HUDEP-2 (cell line): ENCODE data around the gene PRSS57.
"Not testable (repeated sequence)": the region's sequence is repeated elsewhere in the genome, so short reads cannot be mapped to it uniquely, and the experiment has no call there.

Experiments used
- DNase-seq, 76 experiments: peaks; one replicate each; lab custom pipeline; 2025; ENCODE audit not compliant: unreplicated experiment in 76 of 76; lab: John Stamatoyannopoulos, UW

The PRSS57 gene

DNA sequence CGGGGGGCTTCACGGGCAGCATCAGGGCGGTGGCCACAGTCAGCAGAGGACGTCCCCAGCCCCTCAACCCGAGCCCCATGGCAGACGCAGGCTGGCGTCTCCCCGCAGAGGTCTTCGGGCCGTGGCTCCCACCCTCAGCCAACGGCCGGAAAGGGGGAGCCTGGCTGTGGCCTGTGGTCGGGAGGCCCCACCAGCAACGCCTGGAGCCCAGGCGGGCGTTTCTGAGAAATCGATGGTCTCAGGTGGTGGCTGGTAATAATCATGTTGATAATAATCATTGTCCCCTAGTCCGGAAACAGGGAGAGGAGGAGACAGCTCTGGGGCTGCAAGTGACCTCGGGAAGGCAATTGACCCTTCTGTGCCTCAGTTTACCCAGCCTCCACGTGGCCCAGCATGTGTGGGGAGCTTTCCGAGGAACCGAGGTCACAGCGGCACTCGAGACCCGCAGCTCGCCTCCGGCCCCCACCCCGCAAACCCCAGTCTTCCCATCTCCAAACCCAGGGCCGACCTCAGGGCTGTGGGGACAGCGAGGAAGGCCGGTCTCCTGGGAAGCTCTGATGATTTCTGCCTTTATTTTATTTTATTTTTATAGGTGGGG, at the start of gene PRSS57:
TSS of gene PRSS57 (minus strand) at position 101 of the 598 bp plus-strand sequence. CDS start at position 79, 22 bp downstream.
- DNase-seq, result peak in 1 of 76 experiments; percentile 15

DNA sequence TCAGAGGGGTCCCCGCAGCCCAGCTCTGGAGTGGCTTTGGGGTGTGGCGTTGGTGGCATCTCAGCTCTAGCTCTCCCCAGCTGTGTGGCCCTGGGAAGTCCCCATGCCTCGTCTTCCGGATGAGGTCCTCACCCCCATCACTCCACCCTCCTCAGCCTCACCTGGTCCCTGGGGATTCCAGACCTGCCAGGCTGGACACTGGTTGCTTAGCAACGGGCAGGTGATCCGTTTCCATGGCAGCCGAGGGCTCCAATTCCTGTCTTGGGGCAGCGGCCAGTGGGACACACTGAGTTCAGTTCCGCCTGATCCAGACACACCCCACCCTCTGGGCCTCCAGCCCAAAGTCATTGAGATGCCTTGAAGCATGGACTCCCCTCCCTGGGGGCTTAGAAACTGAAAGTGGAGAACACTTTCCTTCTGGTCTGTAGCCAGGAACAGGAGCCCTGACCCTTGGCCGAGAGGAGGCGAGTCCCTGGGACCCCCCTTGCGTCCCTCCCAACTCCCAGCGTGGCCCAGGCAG, 48.0 kb upstream of the PRSS57 start:
- DNase-seq, result no peak

DNA sequence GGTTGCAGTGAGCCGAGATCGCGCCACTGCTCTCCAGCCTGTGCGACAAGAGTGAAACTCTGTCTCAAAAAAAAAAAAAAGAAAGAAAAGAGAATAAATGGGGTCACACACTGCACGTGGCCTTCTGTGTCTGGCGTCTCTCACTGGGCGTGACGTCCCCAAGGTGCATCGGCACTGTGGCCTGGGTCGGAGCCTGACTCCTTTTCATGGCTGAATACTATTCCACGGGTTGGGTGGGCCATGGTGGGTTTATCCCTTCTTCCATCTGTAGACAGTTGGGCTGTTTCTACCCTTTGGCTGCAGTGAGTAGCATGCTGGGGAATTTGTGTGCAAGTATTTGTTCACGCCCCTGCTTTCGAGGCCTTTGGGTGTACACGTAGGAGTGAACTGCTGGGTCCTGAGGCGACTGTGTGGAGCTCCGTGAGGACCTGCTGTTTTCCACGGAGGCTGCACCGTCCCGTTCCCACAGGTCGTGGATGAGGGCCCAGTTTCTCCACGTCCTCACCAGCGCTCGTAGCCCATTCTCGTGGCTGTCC, 47.4 kb upstream of the PRSS57 start:
- DNase-seq, result no peak

DNA sequence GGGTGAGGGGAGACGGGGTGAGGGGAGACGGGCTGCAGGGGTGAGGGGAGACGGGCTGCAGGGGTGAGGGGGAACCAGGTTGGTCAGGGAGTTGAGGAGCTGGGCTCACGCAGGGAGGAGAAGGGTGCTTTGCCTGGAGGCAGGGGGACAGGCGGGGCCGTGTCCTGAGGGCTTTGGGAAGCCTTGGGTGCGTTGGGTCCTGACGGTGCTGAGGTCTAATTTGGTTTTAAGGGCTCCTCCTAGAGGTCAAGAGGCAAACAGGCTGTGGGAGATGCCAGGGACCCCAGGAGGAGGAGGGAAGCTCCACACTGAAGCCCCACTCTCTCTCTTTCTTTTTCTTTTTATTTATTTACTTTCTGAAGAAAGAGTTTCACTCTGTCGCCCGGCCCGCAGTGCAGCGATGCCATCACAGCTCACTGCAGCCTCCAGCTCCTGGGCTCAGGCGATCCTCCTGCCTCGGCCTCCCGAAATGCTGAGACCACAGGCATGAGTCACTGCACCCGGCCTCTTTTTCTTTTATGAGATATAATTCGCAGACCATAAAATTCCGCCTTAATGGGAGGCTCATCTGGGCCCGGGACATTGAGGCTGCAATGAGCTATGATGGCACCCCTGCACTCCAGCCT, 46.4 kb upstream of the PRSS57 start:
- DNase-seq, result peak in 23 of 76 experiments; percentile 8 to 58 (median 18)

DNA sequence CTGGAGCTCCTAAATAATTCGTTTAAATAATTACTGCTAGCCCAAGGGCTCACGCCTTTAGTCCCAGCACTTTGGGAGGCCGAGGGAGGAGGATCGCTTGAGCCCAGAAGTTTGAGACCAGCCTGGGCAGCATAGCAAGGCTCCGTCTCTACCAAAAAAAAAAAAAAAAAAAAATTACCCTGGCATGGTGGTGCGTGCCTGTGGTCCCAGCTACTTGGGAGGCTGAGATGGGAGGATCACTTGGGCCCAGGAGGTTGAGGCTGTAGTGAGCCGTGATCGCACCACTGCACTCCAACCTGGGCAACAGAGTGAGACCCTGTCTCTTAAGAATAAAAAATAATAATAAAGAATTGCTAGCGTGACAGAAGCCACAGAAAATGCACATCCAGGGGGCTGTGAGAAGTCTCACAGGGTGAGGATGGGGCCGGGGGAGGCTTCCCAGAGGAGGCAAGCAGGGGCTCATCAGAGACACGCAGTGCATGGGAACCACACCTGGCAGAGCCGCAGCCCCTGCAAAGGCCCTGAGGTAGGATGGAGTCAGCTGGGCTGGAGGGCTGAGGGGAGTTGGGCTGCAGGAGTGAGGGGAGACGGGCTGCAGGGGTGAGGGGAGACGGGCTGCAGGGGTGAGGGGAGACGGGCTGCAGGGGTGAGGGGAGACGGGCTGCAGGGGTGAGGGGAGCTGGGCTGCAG, 45.7 kb upstream of the PRSS57 start:
- not testable (repeated sequence) for DNase-seq

DNA sequence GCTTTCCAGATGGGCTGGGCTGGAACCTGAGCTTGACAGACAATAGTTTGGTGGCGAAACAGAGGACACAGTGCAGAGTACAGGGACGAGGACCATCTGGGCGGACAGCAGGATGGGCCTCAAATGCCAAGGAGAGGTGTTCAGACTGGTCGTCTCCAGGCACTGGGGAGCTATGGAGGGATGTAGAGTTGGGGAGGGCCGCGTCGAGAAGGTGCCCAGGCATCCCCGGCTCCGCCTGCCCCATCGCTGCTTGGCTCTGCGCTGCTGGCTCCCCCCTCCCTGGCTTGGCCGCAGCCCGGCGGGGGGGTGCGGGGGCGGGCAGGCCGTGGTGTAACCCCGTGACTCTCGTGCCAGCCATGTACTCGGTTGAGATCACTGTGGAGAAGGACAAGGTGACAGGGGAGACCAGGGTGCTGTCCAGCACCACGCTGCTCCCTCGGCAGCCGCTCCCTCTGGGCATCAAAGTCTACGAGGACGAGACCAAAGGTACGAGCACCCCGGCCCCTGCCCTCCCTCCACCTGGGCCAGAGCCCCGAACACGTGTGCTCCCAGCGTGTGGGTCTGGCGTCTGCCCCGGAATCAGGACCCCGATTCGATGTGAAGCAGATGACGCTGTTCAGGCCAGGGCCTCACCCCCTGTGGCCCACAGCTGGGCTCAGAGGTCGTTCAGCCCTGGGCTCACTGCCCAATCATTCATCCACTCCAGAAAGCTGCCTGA, 44.9 kb upstream of the PRSS57 start:
- DNase-seq, result peak in 1 of 76 experiments; percentile 21

DNA sequence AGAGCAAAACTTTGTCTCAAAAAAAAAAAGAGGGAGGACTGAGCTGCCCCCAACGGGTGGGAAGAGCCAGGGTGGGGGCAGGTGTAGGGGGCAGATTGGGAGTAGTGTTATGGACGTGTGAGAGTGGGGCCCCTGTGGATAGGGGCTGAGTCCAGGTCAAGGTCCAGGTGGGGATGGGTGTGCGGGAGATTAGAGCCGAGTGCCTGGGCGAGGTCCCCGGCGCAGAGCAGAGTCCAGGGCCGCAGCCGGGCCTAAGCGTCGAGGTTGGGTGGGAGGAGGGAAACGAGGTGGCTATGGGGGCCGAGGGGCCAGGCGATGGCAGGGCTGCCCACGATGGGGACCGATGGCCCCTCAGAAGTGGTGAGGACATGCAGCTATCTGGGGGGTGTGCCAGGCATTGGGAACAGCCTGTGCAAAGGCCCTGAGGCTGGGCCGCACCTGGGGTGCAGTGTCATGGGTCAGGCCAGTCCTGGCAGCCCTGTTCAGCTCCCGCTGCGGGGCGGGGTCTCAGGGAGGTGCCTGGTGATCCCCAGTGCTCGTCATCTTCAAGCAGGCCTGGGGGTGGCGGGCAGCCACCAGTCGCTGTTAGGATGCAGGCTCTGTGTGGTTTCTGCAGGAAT, 43.4 kb upstream of the PRSS57 start:
- DNase-seq, result no peak

DNA sequence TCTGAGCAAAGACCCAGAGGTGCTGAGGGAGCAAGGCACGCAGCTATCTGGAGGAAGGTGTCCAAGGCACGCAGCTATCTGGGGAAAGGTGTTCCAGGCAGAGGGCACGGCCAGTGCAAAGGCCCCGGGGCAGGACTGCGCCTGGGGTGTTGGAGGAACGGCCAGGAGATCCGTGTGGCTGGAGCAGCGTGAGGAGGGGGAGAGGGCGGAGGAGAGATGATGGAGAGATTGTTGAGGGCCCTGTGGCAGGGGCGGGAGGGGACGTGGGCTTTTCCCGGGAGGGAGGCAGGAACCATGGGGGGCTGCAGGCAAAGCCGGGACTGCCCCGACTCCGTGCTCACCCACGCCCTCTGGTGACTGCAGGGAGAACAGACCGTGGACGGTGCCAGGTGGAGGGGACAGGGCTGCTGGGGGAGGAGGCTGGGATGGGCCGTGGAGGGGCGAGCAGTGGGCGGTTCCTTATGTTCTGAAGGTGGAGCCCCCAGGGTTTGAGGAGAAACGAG, 42.4 kb upstream of the PRSS57 start:
- DNase-seq, result peak in 42 of 76 experiments; percentile 12 to 70 (median 36)

DNA sequence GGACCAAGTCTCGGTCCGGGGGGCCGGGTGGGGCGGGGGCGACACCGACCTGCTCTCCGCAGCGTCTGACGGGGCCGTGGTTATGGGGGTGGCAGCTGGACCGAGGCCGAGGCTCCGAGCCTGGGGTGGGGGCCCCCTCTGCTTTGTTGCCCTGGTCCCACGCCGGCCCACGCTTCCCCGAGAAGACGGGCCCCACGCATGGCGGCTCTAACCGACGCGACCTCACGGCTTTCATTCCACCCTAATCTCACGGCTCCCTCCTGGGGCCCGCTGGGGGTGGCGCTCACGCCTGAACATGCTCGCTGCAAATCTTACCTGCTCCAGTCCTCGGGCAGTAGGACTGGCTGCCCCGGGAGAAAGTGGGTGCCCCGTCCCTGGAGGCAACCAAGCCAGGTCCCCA, 40.9 kb upstream of the PRSS57 start:
- no peak for DNase-seq

DNA sequence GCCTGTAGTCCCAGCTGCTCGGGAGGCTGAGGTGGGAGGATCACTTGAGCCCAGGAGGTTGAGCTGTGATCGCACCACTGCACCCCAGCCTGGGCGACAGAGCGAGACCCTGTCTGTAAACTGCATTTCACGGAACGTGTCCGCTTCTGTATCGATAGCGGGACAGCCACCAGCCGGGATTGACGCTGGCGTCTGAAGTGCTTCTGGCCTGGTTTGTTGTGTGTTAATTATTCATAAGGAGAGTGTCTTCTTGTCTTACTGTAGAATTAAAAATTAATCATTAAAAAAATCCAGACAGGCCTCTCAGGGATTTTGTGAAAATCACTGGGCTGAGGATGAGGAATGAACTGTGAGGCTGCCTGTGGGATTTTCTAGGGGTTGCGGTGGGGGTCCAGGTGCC, 39.5 kb upstream of the PRSS57 start:
- DNase-seq, result no peak

DNA sequence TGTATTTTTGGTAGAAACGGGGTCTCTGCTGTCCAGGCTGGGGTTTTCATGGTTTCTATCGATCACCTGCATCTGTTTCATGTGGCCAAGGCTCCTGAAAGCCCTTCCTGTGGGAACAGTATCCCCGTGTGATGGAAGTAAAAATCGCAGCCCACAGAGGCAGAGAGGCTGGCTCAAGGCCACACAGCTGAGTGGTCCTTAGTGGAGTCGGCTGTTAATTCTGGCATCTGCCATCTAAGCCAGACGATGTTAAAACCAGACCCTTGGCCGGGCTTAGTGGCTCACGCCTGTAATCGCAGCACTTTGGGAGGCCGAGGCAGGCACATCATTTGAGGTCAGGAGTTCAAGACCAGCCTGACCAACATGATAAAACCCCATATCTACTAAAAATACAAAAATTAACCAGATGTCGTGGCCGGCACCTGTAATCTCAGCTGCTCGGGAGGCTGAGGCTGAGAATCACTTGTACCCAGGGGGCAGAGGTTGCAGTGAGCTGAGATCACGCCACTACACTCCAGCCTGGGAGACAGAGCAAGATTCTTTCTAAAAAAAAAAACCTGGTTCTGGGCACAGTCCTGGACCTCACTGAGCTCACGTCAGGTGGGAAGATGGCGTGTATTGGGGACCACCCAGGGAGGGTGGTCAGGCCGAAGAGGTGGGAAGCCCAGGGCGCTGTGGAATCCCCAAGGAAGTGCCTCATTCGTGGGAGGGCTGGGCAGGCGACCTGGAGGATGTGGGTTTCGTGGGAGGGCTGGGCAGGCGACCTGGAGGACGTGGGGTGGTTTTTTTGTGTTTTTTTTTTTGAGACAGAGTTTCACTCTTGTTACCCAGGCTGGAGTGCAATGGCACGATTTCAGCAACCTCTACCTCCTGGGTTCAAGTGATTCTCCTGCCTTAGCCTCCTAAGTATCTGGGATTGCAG, 37.2 kb upstream of the PRSS57 start:
- DNase-seq, result no peak

DNA sequence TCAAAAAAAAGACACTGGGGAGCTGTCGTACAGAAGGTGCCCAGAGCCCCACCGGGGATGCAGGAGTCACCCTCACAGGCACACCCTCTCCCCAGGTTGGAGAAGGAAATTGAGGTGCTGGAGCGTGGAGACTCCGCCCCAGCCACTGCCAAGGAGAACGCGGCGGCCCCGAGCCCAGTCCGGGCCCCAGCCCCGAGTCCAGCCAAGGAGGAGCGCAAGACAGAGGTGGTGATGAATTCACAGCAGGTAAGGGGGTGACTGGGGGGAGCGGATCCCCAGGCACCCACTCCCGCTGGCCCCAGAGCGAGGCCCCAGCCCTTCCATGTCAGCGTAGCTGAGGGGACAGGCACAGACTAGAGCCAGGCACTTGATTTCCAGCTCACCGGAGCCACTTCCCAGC, 35.7 kb upstream of the PRSS57 start:
- DNase-seq, result no peak

DNA sequence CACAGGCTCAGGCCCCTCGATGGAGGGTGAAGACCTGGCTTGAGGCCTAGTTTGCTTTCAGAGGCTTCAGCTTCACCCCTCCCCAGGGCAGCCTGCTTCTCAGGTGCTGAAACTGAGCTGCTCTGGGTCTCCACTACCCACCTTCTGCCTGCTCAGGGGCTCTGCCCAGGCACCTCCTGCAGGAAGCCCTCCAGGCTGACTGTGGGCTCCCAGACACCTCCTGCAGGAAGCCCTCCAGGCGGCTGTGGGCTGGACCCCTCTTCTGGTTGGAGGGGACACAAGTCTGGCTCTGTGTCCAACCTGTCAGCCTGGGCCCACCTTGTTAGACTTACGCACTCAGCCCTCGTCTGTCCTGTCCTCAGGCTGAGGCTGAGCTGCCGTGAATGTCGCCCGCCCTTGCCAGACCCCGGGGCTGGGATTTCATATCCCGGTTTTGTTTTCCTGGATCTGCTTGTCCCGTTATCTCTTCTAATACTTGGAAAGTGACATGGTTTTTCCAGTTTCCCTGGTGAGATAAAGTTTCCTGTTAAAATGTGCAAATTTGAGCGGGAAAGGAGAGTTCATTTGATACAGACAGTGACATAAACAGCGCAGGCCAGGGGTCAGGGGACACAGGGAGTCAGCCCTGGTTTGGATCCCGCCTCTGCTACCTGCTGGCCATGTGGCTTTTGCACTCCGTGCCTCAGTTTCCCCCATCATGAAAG, 34.9 kb upstream of the PRSS57 start:
- DNase-seq, result no peak

DNA sequence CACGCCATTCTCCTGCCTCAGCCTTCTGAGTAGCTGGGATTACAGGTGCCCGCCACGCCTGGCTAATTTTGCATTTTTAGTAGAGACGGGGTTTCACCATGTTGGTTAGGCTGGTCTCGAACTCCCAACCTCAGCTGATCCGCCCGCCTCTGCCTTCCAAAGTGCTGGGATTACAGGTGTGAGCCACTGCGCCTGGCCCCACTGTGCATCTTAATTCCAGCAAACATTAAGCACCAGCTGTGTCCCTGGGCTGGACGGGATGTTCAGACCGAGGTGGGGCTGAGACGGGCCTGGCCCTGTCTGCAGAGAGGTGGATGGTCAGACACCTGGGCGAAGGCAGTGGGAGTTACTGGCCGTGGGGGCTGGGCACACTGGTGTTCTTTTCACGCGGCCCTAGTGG, 34.3 kb upstream of the PRSS57 start:
- not testable (repeated sequence) for DNase-seq

DNA sequence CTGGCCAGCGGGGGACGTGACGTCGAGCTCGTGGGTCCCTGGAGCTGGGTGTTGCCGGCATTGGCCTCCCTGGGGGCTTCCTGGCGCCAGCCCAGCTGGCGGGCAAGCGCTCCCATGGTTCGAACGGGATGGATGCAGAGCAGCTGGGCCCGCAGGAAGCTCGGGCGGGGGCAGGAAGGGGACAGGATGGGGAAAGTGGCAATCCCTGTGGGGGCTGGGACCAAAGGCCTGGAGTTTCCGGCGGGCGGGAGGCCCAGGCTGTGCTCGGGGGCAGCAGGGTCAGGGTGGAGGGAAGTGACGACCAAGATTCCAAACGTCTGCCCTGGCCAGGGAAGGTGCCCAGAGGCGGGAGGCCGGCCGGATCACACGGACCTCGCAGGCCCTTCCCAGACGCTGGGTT, 32.8 kb upstream of the PRSS57 start:
- no peak for DNase-seq

DNA sequence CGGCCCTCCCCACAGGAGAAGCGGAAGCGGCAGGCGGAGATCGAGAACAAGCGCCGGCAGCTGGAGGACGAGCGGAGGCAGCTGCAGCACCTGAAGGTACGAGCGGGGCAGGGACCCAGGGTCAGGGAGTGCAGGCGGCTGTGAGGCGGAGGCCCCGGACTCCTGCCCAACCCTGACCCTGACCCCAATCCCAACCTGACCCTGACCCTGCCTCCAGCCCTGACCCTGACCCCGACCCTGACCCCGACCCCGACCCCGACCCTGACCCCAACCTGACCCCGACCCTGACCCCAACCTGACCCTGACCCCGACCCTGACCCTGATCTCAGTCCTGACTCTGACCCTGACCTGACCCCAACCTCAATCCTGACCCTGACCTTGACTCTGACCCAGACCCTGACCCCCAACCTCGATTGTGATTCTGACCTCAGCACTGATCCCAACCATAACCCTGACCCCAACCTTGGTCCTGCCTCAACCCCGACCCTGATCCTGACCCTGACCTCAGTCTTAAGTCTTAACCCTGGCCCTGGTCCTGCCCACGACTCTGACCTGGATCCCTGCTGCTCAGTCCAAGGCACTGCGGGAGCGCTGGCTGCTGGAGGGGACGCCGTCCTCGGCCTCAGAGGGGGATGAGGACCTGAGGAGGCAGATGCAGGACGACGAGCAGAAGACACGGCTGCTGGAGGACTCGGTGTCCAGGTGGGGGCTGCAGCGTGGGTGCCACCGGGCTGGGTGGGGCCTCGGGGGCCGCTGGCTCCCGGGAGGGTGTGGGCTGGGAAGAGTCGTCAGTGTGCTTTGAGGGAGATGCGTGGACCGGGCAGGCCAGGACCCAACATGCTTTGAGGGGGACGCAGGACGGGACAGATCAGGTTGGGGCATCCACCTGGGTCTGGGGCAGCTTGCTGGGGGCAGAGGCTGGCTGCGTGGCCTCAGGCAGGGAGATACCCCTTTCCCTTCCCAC, 32.0 kb upstream of the PRSS57 start:
- DNase-seq, result no peak

DNA sequence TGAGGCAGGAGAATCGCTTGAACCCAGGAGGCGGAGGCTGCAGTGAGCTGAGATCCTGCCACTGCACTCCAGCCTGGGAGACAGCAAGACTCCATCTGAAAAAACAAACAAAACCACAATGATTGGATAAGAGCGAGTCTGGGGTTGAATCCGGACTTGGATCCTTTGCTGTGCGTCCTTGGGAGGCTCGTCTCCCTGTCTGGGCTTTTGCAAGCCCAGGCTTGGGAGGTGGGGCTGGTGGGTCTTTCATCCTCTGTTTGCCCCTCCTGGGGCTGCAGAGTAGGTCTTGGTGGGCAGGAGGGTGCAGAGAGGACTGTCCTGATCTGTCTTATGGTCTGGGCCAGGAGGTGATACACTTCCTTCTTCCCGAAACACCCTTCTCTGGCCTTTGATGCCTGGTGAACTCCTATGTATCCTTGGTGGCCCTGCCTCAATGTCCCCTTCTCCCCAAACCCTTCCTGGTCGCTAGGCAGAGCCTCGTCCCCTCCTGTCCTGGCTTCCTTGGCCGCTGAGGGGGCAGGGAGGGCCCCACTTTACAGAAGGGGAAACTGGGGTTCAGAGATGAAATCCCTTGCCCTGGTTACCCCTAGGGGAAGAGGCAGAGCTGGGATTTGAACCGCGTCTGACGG, 30.3 kb upstream of the PRSS57 start:
- DNase-seq, result no peak
